Measurements from ENCODE around the gene HHIP. TPM values are rescaled to one million over a fixed set of nuclear protein-coding genes. Genes with fewer than 3 reads are reported as not detected.

Gene HHIP
- total RNA-seq, 1 donor from 2014 or later = 0.25 TPM

Small RNA genes within 50 kb of the gene (small RNA-seq; reads per million reads assigned to genes)
- not detected for gene RF02271
